K562 (cell line): ENCODE results near the gene FGF21. TPM values are rescaled to one million over a fixed set of nuclear protein-coding genes. Genes with fewer than 3 reads are reported as not detected.

Experiments
- CBX2 ChIP-seq: fragments of 200-600 bp; sonication (generic); IDR thresholded peaks from one replicate; pipeline ENCODE4 v1.6.1; 2012; ENCODE audit warnings: mild to moderate bottlenecking, low read length, inconsistent platforms; ENCODE audit not compliant: insufficient read depth, poor library complexity, severe bottlenecking
- DPF2 ChIP-seq: fragments of 450-650 bp; IDR thresholded peaks from 2 replicates; pipeline ENCODE4 v1.6.1; 2016
- ESRRB ChIP-seq: fragments of 250-450 bp; sonication (Bioruptor Pico); IDR thresholded peaks from 2 replicates; pipeline ENCODE4 v1.5.0; 2020; ENCODE audit warnings: mild to moderate bottlenecking, moderate library complexity, borderline replicate concordance
- GABPA ChIP-seq: fragments of 200-800 bp; sonication (Bioruptor generic); conservative IDR thresholded peaks from 2 replicates; pipeline ENCODE4 v1.6.1; 2016; ENCODE audit warnings: low read depth, missing genetic modification characterization, missing compliant biosample characterization
- JUNB ChIP-seq: fragments of 450-650 bp; formaldehyde crosslinking; conservative IDR thresholded peaks from 2 replicates; pipeline ENCODE4 v1.4.0; 2020; ENCODE audit warnings: mild to moderate bottlenecking
- KAT2B ChIP-seq: IDR thresholded peaks from one replicate; pipeline ENCODE4 v1.6.1; 2012; ENCODE audit warnings: low read depth, mild to moderate bottlenecking, control low read depth, inconsistent platforms, low read length, moderate library complexity
- L3MBTL2 ChIP-seq: fragments of 450-650 bp; IDR thresholded peaks from 2 replicates; pipeline ENCODE4 v1.6.1; 2016; ENCODE audit warnings: mild to moderate bottlenecking, moderate library complexity
- POLR2G ChIP-seq: fragments of 200-400 bp; formaldehyde crosslinking; IDR thresholded peaks from 2 replicates; pipeline ENCODE4 v1.6.1; 2017; ENCODE audit warnings: low read depth, mild to moderate bottlenecking, antibody characterized with exemption, low read length, moderate library complexity
- RAD51 ChIP-seq: fragments of 450-650 bp; IDR thresholded peaks from 2 replicates; pipeline ENCODE4 v1.7.1; 2016; ENCODE audit warnings: low read depth, mild to moderate bottlenecking, borderline replicate concordance
- RUNX1 ChIP-seq: sonication (generic); IDR thresholded peaks from 2 replicates; pipeline ENCODE4 v1.6.1; 2016; ENCODE audit warnings: antibody characterized with exemption, low read depth
- SAFB ChIP-seq: fragments of 200-400 bp; formaldehyde crosslinking; IDR thresholded peaks from 2 replicates; pipeline ENCODE4 v1.6.1; 2017; ENCODE audit warnings: low read depth, low read length, borderline replicate concordance
- TAF9B ChIP-seq: fragments of 450-650 bp; IDR thresholded peaks from 2 replicates; pipeline ENCODE4 v1.6.1; 2018; ENCODE audit warnings: mild to moderate bottlenecking; ENCODE audit not compliant: partially characterized antibody
- THRAP3 ChIP-seq: fragments of 450-650 bp; IDR thresholded peaks from 2 replicates; pipeline ENCODE4 v1.6.1; 2016; ENCODE audit warnings: mild to moderate bottlenecking, inconsistent platforms, borderline replicate concordance
- TSC22D4 ChIP-seq: fragments of 450-650 bp; IDR thresholded peaks from 2 replicates; pipeline ENCODE4 v1.6.1; 2016; ENCODE audit warnings: missing genetic modification characterization, missing biosample characterization, control low read depth
- ZKSCAN3 ChIP-seq: fragments of 250-450 bp; sonication (Bioruptor Pico); IDR thresholded peaks from 2 replicates; pipeline ENCODE4 v1.4.0; 2020
- ZNF12 ChIP-seq: sonication (generic); formaldehyde crosslinking; IDR thresholded peaks from 2 replicates; pipeline ENCODE4 v1.4.0; 2020; ENCODE audit warnings: mild to moderate bottlenecking, missing genetic modification reagents
- ZNF124 ChIP-seq: sonication (generic); formaldehyde crosslinking; IDR thresholded peaks from 2 replicates; pipeline ENCODE4 v1.8.1; 2022; ENCODE audit warnings: missing genetic modification reagents
- polyA plus RNA-seq, 8 experiments: library from polyadenylated mRNA; depleted of rRNA in 4 of 8; stranded (reverse) in 5 of 8; unstranded in 3 of 8; fragments of >200 nt; fragmentation: Nextera tagmentation in 2 of 8; fragmentation: Illumina TruSeq in 1 of 8; extraction: Ambion mirVana in 2 of 8; extraction: Trizol in 1 of 8; gene quantifications; 2 replicates each; pipeline versions ENCODE4 v1.2.1 to v1.2.3, GENCODE V29; 2011 to 2014; ENCODE audit warnings: inconsistent platforms in 1 of 8, missing spikeins in 1 of 8
- total RNA-seq, 7 experiments: library from RNA; depleted of rRNA in 6 of 7; stranded (reverse); fragments of >200 nt in 6 of 7; fragmentation: Illumina TruSeq in 2 of 7; extraction: Trizol in 2 of 7; gene quantifications; 2 replicates each; pipeline versions ENCODE4 v1.2.1 to v1.2.3, GENCODE V29; 2011 to 2021; ENCODE audit warnings: low replicate concordance in 1 of 7
- TF ChIP-seq, protein P1 (sequence below): fragments of 450-650 bp; formaldehyde crosslinking; IDR thresholded peaks from 2 replicates; pipeline ENCODE4 v1.4.0; 2022; ENCODE audit warnings: missing genetic modification characterization
- TF ChIP-seq, protein P2 (sequence below): fragments of 150-350 bp; conservative IDR thresholded peaks from 2 replicates; pipeline ENCODE4 v1.6.1; 2014; ENCODE audit warnings: low read length
- TF ChIP-seq, protein P3 (sequence below): fragments of 250-450 bp; sonication (Bioruptor Pico); IDR thresholded peaks from 2 replicates; pipeline ENCODE4 v1.9.0; 2021; ENCODE audit warnings: mild to moderate bottlenecking, inconsistent platforms
- TF ChIP-seq, protein P4 (sequence below): sonication (generic); formaldehyde crosslinking; IDR thresholded peaks from 2 replicates; pipeline ENCODE4 v1.9.0; 2022; ENCODE audit warnings: mild to moderate bottlenecking, missing genetic modification reagents

FGF21 gene
- total and polyA plus RNA-seq, 9 of the 15 experiments (the other 6 are each of a cell fraction or from before 2014, with no cell fraction given): 0.04 to 0.77 (median 0.09) TPM; not detected in 6

DNA sequence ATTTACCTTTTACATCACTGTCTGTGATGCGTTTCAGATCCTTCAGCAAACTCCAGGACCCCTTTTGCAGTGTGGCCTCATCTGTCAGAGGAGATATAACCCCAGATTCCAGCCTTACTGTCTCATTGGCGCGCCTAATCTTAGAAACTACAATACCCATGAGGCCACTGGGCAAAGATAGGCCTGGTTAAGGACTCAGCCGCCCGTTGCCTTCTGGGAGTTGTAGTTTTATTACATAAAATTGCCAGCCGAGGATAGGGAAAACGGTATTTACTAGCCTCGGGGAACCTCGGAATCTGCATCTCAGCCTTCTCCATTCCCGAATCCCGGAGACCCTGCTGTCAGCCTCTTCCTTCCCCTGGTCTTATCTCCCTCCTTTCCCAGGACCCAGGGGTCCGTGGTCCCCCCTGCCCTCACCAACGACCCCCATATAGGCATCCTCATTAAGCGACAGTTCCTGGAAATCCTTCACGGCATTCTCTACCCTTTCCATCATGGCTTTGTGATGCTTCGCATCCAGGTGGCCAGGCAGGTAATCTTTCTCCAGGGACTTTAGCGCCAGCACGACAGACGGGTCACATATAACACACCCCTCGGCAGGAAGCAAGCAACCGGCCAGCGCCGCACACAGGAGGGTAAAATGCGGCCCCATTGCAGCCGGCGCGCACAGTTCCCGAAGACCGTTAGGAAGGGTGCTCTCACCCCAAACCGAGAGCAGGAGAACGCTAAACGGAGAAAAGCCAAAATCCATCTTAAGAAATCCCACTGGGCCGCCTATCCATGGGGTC is 9.9 kb upstream of the FGF21 start (continued):
- TF ChIP-seq, protein P1, sequence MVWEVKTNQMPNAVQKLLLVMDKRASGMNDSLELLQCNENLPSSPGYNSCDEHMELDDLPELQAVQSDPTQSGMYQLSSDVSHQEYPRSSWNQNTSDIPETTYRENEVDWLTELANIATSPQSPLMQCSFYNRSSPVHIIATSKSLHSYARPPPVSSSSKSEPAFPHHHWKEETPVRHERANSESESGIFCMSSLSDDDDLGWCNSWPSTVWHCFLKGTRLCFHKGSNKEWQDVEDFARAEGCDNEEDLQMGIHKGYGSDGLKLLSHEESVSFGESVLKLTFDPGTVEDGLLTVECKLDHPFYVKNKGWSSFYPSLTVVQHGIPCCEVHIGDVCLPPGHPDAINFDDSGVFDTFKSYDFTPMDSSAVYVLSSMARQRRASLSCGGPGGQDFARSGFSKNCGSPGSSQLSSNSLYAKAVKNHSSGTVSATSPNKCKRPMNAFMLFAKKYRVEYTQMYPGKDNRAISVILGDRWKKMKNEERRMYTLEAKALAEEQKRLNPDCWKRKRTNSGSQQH (CRISPR knock-in tag): no peak
- no peak for TF ChIP-seq THRAP3
- no peak for TF ChIP-seq RUNX1
- no peak for TF ChIP-seq TAF9B
- TF ChIP-seq JUNB (CRISPR knock-in tag): no peak
- TF ChIP-seq SAFB: no peak
- TF ChIP-seq, protein P2, sequence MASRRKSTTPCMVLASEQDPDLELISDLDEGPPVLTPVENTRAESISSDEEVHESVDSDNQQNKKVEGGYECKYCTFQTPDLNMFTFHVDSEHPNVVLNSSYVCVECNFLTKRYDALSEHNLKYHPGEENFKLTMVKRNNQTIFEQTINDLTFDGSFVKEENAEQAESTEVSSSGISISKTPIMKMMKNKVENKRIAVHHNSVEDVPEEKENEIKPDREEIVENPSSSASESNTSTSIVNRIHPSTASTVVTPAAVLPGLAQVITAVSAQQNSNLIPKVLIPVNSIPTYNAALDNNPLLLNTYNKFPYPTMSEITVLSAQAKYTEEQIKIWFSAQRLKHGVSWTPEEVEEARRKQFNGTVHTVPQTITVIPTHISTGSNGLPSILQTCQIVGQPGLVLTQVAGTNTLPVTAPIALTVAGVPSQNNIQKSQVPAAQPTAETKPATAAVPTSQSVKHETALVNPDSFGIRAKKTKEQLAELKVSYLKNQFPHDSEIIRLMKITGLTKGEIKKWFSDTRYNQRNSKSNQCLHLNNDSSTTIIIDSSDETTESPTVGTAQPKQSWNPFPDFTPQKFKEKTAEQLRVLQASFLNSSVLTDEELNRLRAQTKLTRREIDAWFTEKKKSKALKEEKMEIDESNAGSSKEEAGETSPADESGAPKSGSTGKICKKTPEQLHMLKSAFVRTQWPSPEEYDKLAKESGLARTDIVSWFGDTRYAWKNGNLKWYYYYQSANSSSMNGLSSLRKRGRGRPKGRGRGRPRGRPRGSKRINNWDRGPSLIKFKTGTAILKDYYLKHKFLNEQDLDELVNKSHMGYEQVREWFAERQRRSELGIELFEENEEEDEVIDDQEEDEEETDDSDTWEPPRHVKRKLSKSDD: no peak
- TF ChIP-seq, protein P3, sequence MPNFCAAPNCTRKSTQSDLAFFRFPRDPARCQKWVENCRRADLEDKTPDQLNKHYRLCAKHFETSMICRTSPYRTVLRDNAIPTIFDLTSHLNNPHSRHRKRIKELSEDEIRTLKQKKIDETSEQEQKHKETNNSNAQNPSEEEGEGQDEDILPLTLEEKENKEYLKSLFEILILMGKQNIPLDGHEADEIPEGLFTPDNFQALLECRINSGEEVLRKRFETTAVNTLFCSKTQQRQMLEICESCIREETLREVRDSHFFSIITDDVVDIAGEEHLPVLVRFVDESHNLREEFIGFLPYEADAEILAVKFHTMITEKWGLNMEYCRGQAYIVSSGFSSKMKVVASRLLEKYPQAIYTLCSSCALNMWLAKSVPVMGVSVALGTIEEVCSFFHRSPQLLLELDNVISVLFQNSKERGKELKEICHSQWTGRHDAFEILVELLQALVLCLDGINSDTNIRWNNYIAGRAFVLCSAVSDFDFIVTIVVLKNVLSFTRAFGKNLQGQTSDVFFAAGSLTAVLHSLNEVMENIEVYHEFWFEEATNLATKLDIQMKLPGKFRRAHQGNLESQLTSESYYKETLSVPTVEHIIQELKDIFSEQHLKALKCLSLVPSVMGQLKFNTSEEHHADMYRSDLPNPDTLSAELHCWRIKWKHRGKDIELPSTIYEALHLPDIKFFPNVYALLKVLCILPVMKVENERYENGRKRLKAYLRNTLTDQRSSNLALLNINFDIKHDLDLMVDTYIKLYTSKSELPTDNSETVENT (CRISPR knock-in tag): no peak
- TF ChIP-seq ZKSCAN3 (CRISPR knock-in tag): no peak
- 0 out of 2 replicates have a peak, but pooled peaks have one; percentile 26 for TF ChIP-seq L3MBTL2
- peak; percentile 50; the same call in 1 of the 2 replicates for TF ChIP-seq POLR2G
- no peak for TF ChIP-seq ZNF12 (CRISPR knock-in tag)
- no peak for TF ChIP-seq ESRRB (CRISPR knock-in tag)
- no peak for TF ChIP-seq KAT2B
- TF ChIP-seq GABPA (tag): no peak
- TF ChIP-seq CBX2: no peak
- TF ChIP-seq, protein P4, sequence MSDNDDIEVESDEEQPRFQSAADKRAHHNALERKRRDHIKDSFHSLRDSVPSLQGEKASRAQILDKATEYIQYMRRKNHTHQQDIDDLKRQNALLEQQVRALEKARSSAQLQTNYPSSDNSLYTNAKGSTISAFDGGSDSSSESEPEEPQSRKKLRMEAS: no peak
- TF ChIP-seq RAD51: no peak
- TF ChIP-seq TSC22D4 (tag): no peak
- TF ChIP-seq DPF2: no peak
- TF ChIP-seq ZNF124 (CRISPR knock-in tag): no peak
